Stimulated activated CD4-positive, alpha-beta T cell treated with anti-CD3 and anti-CD28 coated beads, Interleukin-12 subunit alpha, Interleukin-12 subunit beta, amount 100 ng/mL, for 24 hours (primary cell): ENCODE measurements around the gene NAGK.
"Not testable (repeated sequence)": the region's sequence is repeated elsewhere in the genome, so short reads cannot be mapped to it uniquely, and the experiment has no call there.

Experiments
- DNase-seq, 2 experiments: peaks; one replicate each; pipeline ENCODE4 v3.0.0-alpha.2; 2020; ENCODE audit warnings: low read depth in 2 of 2

The NAGK gene

GRCh38 chr2:71068218-71069035 is at the start of gene NAGK:
Gene NAGK (plus strand): TSS chr2:71068648. CDS start chr2:71068684, 36 bp downstream.
- peak; percentile 91 to 95 for DNase-seq

GRCh38 chr2:71019989-71020388 is 48.5 kb upstream of the NAGK start:
- not testable (repeated sequence) for DNase-seq

- not testable (repeated sequence) for DNase-seq
Measured at GRCh38 chr2:71021394-71021793, 47.1 kb upstream of the NAGK start.

- peak; percentile 57 to 61 for DNase-seq
Measured at GRCh38 chr2:71023553-71024243, 44.8 kb upstream of the NAGK start.

GRCh38 chr2:71036296-71036695 is 32.2 kb upstream of the NAGK start:
- not testable (repeated sequence) for DNase-seq

- no peak for DNase-seq
Measured at GRCh38 chr2:71042287-71042686, 26.2 kb upstream of the NAGK start.

GRCh38 chr2:71043531-71044407 is 24.7 kb upstream of the NAGK start:
- no peak for DNase-seq

GRCh38 chr2:71045151-71045550 is 23.3 kb upstream of the NAGK start:
- DNase-seq: no peak

- DNase-seq: no peak
Measured at GRCh38 chr2:71045865-71046548, 22.4 kb upstream of the NAGK start.

GRCh38 chr2:71048096-71048495 is 20.4 kb upstream of the NAGK start:
- no peak for DNase-seq

GRCh38 chr2:71049704-71050360 is 18.6 kb upstream of the NAGK start:
- DNase-seq: peak; percentile 33 to 55

- DNase-seq: not testable (repeated sequence)
Measured at GRCh38 chr2:71055206-71055740, 13.2 kb upstream of the NAGK start.

GRCh38 chr2:71060211-71060610 is 8.2 kb upstream of the NAGK start:
- no peak for DNase-seq

GRCh38 chr2:71060871-71061270 is 7.6 kb upstream of the NAGK start:
- DNase-seq: no peak

GRCh38 chr2:71063216-71063615 is 5.2 kb upstream of the NAGK start:
- no peak for DNase-seq

- DNase-seq: no peak
Measured at GRCh38 chr2:71064110-71064611, 4.3 kb upstream of the NAGK start.

GRCh38 chr2:71064754-71065621 is 3.5 kb upstream of the NAGK start:
- no peak for DNase-seq

- DNase-seq: no peak
Measured at GRCh38 chr2:71066856-71067255, 1.6 kb upstream of the NAGK start.

GRCh38 chr2:71067567-71068217 is 756 bp upstream of the NAGK start:
- no peak for DNase-seq
